ENCODE measurements around the gene SGO2. TPM values are rescaled to one million over a fixed set of nuclear protein-coding genes. Genes with fewer than 3 reads are reported as not detected.
A peak's percentile ranks its signal among the peaks of the same experiment; 100 is the strongest.

SGO2 gene
- total and polyA plus RNA-seq, 10 of the 15 experiments (the other 5 are each of a cell fraction or from before 2014, with no cell fraction given) = 15.8 to 55.2 (median 24.3) TPM

- TF ChIP-seq IRF3 (IDR thresholded peaks at IDR 0.05) (peak; percentile 19; the same call in 1 of the 2 replicates), SIN3A (IDR thresholded peaks at IDR 0.05; ENCODE audit: low read depth, low read length) (peak; percentile 9), ZSCAN29 (IDR thresholded peaks at IDR 0.05) (peak; percentile 71; the same call in 1 of the 2 replicates), MLLT1 (IDR thresholded peaks at IDR 0.05) (no peak), CBFB (IDR thresholded peaks at IDR 0.05; ENCODE audit: low read depth) (no peak), POLR2AphosphoS2 (IDR thresholded peaks at IDR 0.05; ENCODE audit: low read depth, low read length) (0 out of 2 replicates have a peak, but pooled peaks have one; percentile 56), BACH1 (IDR thresholded peaks at IDR 0.05; ENCODE audit: borderline replicate concordance) (peak; percentile 99), TBL1XR1 (IDR thresholded peaks at IDR 0.05; ENCODE audit: low read depth, low read length) (no peak), RELB (IDR thresholded peaks at IDR 0.05; ENCODE audit: low read depth) (no peak), ZNF592 (IDR thresholded peaks at IDR 0.05) (peak; percentile 88)
- TF ChIP-seq, protein P1, sequence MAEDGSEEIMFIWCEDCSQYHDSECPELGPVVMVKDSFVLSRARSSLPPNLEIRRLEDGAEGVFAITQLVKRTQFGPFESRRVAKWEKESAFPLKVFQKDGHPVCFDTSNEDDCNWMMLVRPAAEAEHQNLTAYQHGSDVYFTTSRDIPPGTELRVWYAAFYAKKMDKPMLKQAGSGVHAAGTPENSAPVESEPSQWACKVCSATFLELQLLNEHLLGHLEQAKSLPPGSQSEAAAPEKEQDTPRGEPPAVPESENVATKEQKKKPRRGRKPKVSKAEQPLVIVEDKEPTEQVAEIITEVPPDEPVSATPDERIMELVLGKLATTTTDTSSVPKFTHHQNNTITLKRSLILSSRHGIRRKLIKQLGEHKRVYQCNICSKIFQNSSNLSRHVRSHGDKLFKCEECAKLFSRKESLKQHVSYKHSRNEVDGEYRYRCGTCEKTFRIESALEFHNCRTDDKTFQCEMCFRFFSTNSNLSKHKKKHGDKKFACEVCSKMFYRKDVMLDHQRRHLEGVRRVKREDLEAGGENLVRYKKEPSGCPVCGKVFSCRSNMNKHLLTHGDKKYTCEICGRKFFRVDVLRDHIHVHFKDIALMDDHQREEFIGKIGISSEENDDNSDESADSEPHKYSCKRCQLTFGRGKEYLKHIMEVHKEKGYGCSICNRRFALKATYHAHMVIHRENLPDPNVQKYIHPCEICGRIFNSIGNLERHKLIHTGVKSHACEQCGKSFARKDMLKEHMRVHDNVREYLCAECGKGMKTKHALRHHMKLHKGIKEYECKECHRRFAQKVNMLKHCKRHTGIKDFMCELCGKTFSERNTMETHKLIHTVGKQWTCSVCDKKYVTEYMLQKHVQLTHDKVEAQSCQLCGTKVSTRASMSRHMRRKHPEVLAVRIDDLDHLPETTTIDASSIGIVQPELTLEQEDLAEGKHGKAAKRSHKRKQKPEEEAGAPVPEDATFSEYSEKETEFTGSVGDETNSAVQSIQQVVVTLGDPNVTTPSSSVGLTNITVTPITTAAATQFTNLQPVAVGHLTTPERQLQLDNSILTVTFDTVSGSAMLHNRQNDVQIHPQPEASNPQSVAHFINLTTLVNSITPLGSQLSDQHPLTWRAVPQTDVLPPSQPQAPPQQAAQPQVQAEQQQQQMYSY (CRISPR knock-in tag; IDR thresholded peaks at IDR 0.05) = no peak
- TF ChIP-seq, protein P2, sequence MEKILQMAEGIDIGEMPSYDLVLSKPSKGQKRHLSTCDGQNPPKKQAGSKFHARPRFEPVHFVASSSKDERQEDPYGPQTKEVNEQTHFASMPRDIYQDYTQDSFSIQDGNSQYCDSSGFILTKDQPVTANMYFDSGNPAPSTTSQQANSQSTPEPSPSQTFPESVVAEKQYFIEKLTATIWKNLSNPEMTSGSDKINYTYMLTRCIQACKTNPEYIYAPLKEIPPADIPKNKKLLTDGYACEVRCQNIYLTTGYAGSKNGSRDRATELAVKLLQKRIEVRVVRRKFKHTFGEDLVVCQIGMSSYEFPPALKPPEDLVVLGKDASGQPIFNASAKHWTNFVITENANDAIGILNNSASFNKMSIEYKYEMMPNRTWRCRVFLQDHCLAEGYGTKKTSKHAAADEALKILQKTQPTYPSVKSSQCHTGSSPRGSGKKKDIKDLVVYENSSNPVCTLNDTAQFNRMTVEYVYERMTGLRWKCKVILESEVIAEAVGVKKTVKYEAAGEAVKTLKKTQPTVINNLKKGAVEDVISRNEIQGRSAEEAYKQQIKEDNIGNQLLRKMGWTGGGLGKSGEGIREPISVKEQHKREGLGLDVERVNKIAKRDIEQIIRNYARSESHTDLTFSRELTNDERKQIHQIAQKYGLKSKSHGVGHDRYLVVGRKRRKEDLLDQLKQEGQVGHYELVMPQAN (conservative IDR thresholded peaks at IDR 0.05) = peak; percentile 88
Measured at GRCh38 chr2:200509612-200510433, 16.2 kb upstream of the SGO2 start, which contains the start of gene KCTD18 (continued).

All from GM12878 (cell line).